Thyroid gland (tissue), 4 donors: ENCODE results near the gene LRRC56.

Experiments used
- CTCF ChIP-seq, 6 experiments: fragments of 200-600 bp in 3 of 6; fragments of 450-650 bp in 3 of 6; sonication (generic) in 3 of 6; IDR thresholded peaks; one replicate each; pipeline ENCODE4 v1.5.1; 2016 to 2019; ENCODE audit warnings: antibody characterized with exemption in 6 of 6, mild to moderate bottlenecking in 2 of 6, inconsistent platforms in 1 of 6, moderate library complexity in 1 of 6
- POLR2A ChIP-seq, 2 donors: fragments of 450-650 bp; IDR thresholded peaks; one replicate each; pipeline ENCODE4 v1.6.1; 2017; ENCODE audit warnings: antibody characterized with exemption in 2 of 2, mild to moderate bottlenecking in 2 of 2, moderate library complexity in 1 of 2

GRCh38 chr11:488992-489391 is 48.3 kb upstream of the LRRC56 start:
- TF ChIP-seq CTCF (IDR thresholded peaks at IDR 0.05) (no peak), POLR2A (IDR thresholded peaks at IDR 0.05) (no peak)
